Bronchial smooth muscle cell (primary cell): Measurements from ENCODE around the gene GON7. TPM values are rescaled to one million over a fixed set of nuclear protein-coding genes. Genes with fewer than 3 reads are reported as not detected.

Source experiments
- total RNA-seq: library from RNA; depleted of rRNA; stranded (reverse); fragments of >200 nt; gene quantifications from 2 replicates; pipeline ENCODE4 v1.2.1, GENCODE V29; 2014

Gene GON7
- 15.4 and 17.0 TPM in 2 replicates for total RNA-seq

GRCh38 chr14:93206793-93207467 is at the start of gene GON7, which contains the start of gene UBR7:
Gene GON7 (minus strand): TSS chr14:93207065. CDS start chr14:93207037, 28 bp downstream.
Gene UBR7 (plus strand): TSS chr14:93207256. CDS start chr14:93207292, 36 bp downstream.

GRCh38 chr14:93184391-93185348 is 22.2 kb downstream of the GON7 start, which contains the start of the genes LYSET and MOAP1:
Gene LYSET (plus strand): TSS chr14:93185317. CDS start chr14:93185406, 89 bp downstream.
Gene MOAP1 (minus strand): TSS chr14:93184897. CDS start chr14:93184242, 655 bp downstream.

Other genes starting within 250 kb of the GON7 start
- gene ITPK1, start 91.1 kb downstream of the GON7 start, total RNA-seq, result 5.4 and 9.8 TPM in 2 replicates
- gene MOAP1, start 22.2 kb downstream of the GON7 start, total RNA-seq, result 10.5 and 12.6 TPM in 2 replicates
- 7.6 and 8.2 TPM in 2 replicates for gene LYSET, start 21.7 kb downstream of the GON7 start, total RNA-seq
- 28.5 and 51.4 TPM in 2 replicates for gene UBR7, start 191 bp upstream of the GON7 start, total RNA-seq
- 16.9 and 18.4 TPM in 2 replicates for gene BTBD7, start 126.0 kb upstream of the GON7 start, total RNA-seq
- gene COX8C, start 140.1 kb upstream of the GON7 start, total RNA-seq, result not detected in 2 replicates
- gene UNC79, start 223.9 kb upstream of the GON7 start, total RNA-seq, result 0.16 and 0.17 TPM in 2 replicates